Measurements from ENCODE around the gene VENTX. TPM values are rescaled to one million over a fixed set of nuclear protein-coding genes. Genes with fewer than 3 reads are reported as not detected.

The VENTX gene
- total RNA-seq, 1 donor from 2014 or later, result not detected

DNA sequence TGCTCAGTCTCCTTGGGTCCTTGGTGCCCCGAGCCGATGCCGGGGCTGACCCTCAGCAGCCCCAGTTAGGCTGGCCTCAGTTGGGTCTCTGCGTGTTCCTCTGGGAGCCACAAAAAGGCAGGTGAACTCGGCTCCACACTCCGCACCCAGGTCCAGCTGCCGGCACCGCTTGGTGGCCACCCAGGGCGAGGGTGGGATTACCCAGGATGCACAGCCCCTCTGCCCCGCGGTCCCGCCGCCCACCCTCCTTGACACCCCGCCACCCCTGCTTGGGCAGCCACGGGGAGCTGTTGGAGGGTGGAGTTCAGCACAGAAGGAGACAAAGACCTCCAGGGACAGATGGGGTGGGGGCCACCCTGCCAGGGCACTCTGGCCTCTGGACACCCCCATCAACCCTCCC lies 17.7 kb downstream of the VENTX start:
- TF ChIP-seq, protein P1, sequence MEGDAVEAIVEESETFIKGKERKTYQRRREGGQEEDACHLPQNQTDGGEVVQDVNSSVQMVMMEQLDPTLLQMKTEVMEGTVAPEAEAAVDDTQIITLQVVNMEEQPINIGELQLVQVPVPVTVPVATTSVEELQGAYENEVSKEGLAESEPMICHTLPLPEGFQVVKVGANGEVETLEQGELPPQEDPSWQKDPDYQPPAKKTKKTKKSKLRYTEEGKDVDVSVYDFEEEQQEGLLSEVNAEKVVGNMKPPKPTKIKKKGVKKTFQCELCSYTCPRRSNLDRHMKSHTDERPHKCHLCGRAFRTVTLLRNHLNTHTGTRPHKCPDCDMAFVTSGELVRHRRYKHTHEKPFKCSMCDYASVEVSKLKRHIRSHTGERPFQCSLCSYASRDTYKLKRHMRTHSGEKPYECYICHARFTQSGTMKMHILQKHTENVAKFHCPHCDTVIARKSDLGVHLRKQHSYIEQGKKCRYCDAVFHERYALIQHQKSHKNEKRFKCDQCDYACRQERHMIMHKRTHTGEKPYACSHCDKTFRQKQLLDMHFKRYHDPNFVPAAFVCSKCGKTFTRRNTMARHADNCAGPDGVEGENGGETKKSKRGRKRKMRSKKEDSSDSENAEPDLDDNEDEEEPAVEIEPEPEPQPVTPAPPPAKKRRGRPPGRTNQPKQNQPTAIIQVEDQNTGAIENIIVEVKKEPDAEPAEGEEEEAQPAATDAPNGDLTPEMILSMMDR (conservative IDR thresholded peaks at IDR 0.05; ENCODE audit: low read depth, low read length), result no peak
- DNase-seq (ENCODE audit: low read depth), result no peak
- H3K4me3 ChIP-seq (ENCODE audit: low read depth, low read length), result no peak overlapping the region

DNA sequence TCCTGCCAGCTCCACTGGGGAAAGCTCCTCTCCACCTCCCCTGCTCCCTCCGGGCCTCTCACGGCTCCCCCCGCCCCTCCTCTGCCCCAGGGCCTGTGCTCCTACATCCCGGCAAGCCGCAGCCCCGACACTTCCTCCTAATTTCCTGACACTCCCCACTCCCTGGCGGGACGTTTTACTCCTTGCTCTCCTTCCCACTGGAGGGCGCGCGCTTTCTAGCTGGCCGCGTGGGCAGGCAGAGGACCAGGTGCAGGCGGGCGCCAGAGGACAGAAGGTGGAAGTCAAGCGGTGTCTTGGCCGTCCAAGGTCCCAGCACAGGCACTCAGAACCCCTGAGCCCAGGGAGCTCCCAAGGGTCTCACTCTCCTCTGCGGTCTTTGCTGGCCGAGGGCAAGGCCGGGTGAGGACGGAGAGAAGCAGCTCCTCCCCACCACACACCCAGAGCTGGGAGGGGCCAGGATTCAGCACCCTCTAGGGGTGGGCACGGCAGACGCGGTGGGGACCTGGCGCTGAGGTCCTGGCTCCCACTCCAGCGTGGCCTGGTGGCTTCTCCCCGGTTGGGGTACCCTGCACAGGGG lies 19.9 kb downstream of the VENTX start:
- no peak for DNase-seq (ENCODE audit: low read depth)
- TF ChIP-seq, protein P1 (conservative IDR thresholded peaks at IDR 0.05; ENCODE audit: low read depth, low read length), result peak; percentile 53
- H3K4me3 ChIP-seq (ENCODE audit: low read depth, low read length), result peak overlapping the region; percentile 45

DNA sequence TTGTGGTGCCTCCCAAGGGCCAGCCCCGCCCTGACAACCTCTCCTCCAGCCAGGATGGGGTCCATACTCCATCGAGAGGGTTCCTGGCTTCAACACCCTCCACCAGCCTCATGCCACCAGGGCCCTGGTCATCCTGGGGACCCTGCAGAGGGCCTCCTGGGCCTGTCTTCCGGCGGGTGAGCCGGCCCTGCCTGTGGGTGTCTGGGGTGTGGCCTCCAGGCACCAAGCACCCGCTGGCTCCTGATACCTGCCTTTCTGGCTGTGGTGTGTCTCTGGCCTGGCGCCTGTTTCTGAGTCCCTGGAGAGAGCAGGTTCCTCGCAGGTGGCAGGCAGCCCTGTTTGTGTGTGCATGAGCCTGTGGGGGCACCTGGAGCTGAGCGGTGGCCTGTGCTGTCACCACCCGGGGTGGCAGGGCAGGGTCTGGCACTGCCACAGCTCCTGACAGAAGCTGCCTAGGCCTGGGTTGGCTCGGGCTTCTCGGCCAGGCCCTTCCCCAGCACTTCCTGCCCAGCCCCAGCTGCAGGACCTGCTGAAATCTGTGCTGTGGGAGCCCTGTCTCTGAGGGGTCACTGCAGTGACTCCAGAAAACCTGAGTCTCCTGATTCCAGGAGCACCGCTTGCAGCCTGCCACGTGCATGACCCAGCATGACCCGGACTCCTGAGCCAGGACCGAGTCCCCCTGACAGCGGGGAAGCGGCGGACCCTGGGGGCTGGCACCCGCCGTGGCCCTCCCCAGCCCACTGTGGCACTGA lies 20.6 kb downstream of the VENTX start:
- H3K4me3 ChIP-seq (ENCODE audit: low read depth, low read length), result no peak overlapping the region
- TF ChIP-seq, protein P1 (conservative IDR thresholded peaks at IDR 0.05; ENCODE audit: low read depth, low read length), result no peak
- no peak for DNase-seq (ENCODE audit: low read depth)

DNA sequence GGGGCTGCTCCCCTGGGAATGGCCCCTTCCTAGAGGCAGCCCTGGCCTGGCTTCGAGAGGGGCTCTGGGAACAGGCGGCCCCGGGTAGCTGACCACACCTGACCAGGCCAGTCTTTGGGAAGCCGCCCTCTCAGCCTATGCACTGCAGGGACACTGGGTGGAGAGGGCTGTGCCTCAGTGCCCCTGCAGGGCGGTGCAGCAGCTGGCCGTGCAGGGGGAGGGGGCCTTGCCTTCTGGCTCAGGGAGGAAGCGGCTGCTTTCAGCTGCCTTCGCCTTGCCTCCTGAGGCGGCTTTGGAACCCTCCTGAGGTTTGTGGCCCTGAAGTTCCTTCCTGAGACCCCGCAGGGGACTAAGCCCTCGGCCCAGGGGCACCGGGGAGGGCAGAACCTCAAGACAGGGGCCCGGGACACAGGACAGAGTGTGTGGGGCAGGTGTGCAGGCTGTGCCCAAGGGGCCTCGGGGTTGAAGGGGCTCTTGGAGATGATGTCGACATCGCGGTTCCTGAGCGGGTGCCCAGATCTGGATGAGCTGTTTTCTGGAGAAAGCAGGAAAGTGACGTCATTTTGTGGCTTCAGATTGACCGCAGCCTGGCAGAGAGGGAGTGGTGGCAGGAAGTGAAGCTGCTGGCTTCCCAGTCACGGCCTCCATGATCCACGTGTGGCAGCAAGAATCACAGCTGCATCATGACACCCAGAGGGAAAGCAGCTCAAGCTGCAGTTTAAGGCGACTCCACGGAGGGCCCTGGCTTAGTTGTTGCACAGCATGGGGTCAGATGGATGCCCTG lies 21.4 kb downstream of the VENTX start:
- H3K4me3 ChIP-seq (ENCODE audit: low read depth, low read length), result no peak overlapping the region
- TF ChIP-seq, protein P1 (conservative IDR thresholded peaks at IDR 0.05; ENCODE audit: low read depth, low read length), result no peak
- DNase-seq (ENCODE audit: low read depth), result peak; percentile 80

DNA sequence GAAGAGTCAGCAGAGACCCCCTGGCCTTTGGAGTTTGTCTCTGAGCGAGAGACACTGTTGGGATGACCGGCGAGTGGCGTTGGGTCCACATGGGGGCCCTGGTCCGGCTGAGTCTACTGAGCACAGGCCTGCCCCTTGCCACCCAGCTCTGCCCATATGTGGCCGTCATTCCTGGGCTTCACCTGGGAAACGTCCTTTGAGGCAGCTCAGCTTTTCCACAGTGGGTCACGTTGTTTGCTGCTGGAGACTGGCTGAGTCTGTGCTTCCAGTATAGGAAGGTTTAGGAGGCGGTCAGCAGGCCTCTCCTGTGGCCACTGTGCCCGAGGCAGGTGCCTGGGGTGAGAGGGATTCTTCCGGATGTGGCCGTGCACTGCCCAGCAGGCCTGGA lies 21.9 kb downstream of the VENTX start:
- TF ChIP-seq, protein P1 (conservative IDR thresholded peaks at IDR 0.05; ENCODE audit: low read depth, low read length), result no peak
- DNase-seq (ENCODE audit: low read depth), result no peak
- H3K4me3 ChIP-seq (ENCODE audit: low read depth, low read length), result no peak overlapping the region

DNA sequence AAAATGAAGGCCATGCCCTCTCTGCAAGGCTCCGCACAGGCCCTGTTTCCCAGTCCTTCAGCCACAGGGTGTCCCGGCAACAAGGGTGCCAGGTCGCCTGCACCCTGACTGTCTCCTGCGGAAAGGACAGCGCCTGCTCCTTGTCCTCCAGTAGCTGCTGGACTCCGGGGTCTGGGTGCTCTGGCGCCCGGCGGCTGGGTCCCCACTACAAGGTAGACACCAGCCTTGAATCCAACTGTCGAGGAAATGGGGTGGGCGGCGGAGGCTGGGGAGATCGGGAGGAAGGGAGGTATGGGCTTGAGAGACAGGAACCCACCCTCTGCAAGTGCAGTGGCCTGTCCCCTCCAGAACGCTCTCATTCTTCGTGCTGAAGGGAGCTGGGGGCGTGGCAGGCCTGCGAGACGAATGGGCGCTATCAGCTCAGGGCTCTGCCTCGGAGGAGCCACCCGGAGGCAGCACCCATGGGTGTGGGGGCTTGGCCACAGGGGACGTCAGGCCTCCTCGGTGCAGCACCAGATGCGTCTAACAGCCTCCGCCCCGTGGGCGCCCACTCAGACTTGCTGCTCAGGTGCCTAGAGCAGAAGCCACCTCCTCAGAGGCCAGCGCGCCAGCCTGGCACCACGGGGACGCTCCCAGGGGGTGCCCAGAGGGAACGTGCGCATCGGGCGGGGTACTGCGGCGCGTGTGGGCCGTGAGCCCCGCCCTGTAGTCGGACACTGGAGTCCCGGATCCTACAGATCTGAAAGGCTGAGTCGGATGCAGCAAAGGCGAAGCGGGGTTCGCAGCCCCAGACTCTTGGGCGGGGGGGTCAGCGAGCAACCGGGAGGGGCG lies 23.5 kb downstream of the VENTX start:
- DNase-seq (ENCODE audit: low read depth), result no peak
- TF ChIP-seq, protein P1 (conservative IDR thresholded peaks at IDR 0.05; ENCODE audit: low read depth, low read length), result no peak
- peak overlapping the region; percentile 68 for H3K4me3 ChIP-seq (ENCODE audit: low read depth, low read length)
